HG03432 (cell line): Measurements from ENCODE around the gene ALDH8A1.

Experiments used
- ATAC-seq: cut with Tn5 transposase; IDR thresholded peaks from one replicate; pipeline ENCODE4 v1.9.1; 2021; ENCODE audit warnings: mild to moderate bottlenecking, moderate library complexity; ENCODE audit not compliant: unreplicated experiment

ALDH8A1 gene

GRCh38 chr6:134951494-134952263 lies 1.8 kb upstream of the ALDH8A1 start:
- no peak for ATAC-seq

GRCh38 chr6:134950482-134950881 lies 581 bp upstream of the ALDH8A1 start:
- no peak for ATAC-seq

GRCh38 chr6:134948691-134949090 lies 1.2 kb downstream of the ALDH8A1 start:
- no peak for ATAC-seq

- no peak for ATAC-seq
Observed at GRCh38 chr6:134948142-134948541, 1.8 kb downstream of the ALDH8A1 start.

GRCh38 chr6:134945045-134945444 lies 4.9 kb downstream of the ALDH8A1 start:
- no peak for ATAC-seq

GRCh38 chr6:134943522-134944111 lies 6.3 kb downstream of the ALDH8A1 start:
- ATAC-seq, result no peak

GRCh38 chr6:134938896-134939295 lies 11.0 kb downstream of the ALDH8A1 start:
- ATAC-seq, result peak; percentile 88

- no peak for ATAC-seq
Observed at GRCh38 chr6:134937426-134937825, 12.5 kb downstream of the ALDH8A1 start.

GRCh38 chr6:134936931-134937330 lies 13.0 kb downstream of the ALDH8A1 start:
- no peak for ATAC-seq

- no peak for ATAC-seq
Observed at GRCh38 chr6:134936476-134936875, 13.4 kb downstream of the ALDH8A1 start.

- ATAC-seq, result no peak
Observed at GRCh38 chr6:134934793-134935485, 15.0 kb downstream of the ALDH8A1 start.

- ATAC-seq, result no peak
Observed at GRCh38 chr6:134932535-134933470, 17.1 kb downstream of the ALDH8A1 start.

GRCh38 chr6:134932098-134932497 lies 17.8 kb downstream of the ALDH8A1 start:
- ATAC-seq, result no peak

- no peak for ATAC-seq
Observed at GRCh38 chr6:134930463-134930862, 19.4 kb downstream of the ALDH8A1 start.

GRCh38 chr6:134928151-134928900 lies 21.6 kb downstream of the ALDH8A1 start:
- no peak for ATAC-seq

GRCh38 chr6:134925800-134926199 lies 24.1 kb downstream of the ALDH8A1 start:
- no peak for ATAC-seq

- no peak for ATAC-seq
Observed at GRCh38 chr6:134921721-134922261, 28.1 kb downstream of the ALDH8A1 start.

- no peak for ATAC-seq
Observed at GRCh38 chr6:134921276-134921675, 28.6 kb downstream of the ALDH8A1 start.

- no peak for ATAC-seq
Observed at GRCh38 chr6:134920422-134920821, 29.5 kb downstream of the ALDH8A1 start.

- ATAC-seq, result no peak
Observed at GRCh38 chr6:134918418-134918961, 31.4 kb downstream of the ALDH8A1 start.
